Ovary (tissue), 3 donors: Measurements from ENCODE around the gene NAXD.

Source experiments
- POLR2A ChIP-seq: fragments of 450-650 bp; IDR thresholded peaks from one replicate; pipeline ENCODE4 v1.6.1; 2017; ENCODE audit warnings: antibody characterized with exemption, mild to moderate bottlenecking, moderate library complexity
- TF ChIP-seq, protein P1 (sequence below), 3 donors: fragments of 450-650 bp in 2 of 3; fragments of 200-600 bp in 1 of 3; IDR thresholded peaks; one replicate each; pipeline versions ENCODE4 v1.5.1 to v1.8.0; 2016 to 2022; ENCODE audit warnings: antibody characterized with exemption in 3 of 3, mild to moderate bottlenecking in 1 of 3
- donor health status: DM: no; HTN: no; CAD: no.

- TF ChIP-seq, protein P1, sequence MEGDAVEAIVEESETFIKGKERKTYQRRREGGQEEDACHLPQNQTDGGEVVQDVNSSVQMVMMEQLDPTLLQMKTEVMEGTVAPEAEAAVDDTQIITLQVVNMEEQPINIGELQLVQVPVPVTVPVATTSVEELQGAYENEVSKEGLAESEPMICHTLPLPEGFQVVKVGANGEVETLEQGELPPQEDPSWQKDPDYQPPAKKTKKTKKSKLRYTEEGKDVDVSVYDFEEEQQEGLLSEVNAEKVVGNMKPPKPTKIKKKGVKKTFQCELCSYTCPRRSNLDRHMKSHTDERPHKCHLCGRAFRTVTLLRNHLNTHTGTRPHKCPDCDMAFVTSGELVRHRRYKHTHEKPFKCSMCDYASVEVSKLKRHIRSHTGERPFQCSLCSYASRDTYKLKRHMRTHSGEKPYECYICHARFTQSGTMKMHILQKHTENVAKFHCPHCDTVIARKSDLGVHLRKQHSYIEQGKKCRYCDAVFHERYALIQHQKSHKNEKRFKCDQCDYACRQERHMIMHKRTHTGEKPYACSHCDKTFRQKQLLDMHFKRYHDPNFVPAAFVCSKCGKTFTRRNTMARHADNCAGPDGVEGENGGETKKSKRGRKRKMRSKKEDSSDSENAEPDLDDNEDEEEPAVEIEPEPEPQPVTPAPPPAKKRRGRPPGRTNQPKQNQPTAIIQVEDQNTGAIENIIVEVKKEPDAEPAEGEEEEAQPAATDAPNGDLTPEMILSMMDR (IDR thresholded peaks at IDR 0.05): no peak
- no peak for TF ChIP-seq POLR2A
These were observed 4.3 kb upstream of the NAXD start for GRCh38 chr13:110610955-110611595.
